Stimulated activated CD4-positive, alpha-beta T cell treated with anti-CD3 and anti-CD28 coated beads, Interleukin-12 subunit alpha, Interleukin-12 subunit beta, amount 100 ng/mL, for 4 hours (primary cell): ENCODE data around the gene CGB3.

ENCODE experiments used
- DNase-seq: peaks from one replicate; pipeline ENCODE4 v3.0.0-alpha.2; 2020

CGB3 gene

GRCh38 chr19:48985711-48986110 is 38.4 kb downstream of the CGB3 start:
- DNase-seq, result no peak

- no peak for DNase-seq
Measured at GRCh38 chr19:48982280-48982679, 41.9 kb downstream of the CGB3 start.

DNA sequence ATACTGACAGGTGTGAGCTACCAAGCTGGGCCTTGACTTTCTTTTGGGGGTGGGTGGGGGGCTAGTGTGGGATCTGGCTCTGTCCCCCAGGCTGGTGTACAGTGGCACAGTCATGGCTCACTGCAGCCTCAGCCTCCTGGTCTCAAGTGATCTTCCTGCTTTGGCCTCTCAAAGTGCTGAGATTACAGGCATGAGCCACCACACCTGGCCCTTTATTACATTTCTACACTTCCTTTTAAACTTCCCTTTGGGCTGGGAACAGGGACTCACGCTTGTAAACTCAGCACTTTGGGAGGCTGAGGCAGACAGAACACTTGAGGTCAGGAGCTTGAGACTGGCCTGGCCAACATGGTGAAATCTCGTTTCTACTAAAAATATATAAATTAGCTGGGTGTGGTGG is 47.1 kb downstream of the CGB3 start:
- DNase-seq, result no peak

GRCh38 chr19:48975947-48976847 is 47.9 kb downstream of the CGB3 start:
- DNase-seq, result no peak
